G401.6 (cell line): Measurements from ENCODE around the gene THAP8.

Experiments
- FAIRE-seq: peaks from 2 replicates; lab custom pipeline; 2012; peaks lifted over from hg19 to GRCh38; lab: Jason Lieb, UNC

THAP8 gene

GRCh38 chr19:36054119-36054732 is at the start of gene THAP8:
Gene THAP8, minus strand, starts transcription at chr19:36054285. Its CDS starts 68 bp downstream, at chr19:36054217.
- FAIRE-seq = peak; percentile 96

GRCh38 chr19:36103040-36103626 is 49.0 kb upstream of the THAP8 start:
- no peak for FAIRE-seq

GRCh38 chr19:36101550-36102327 is 47.7 kb upstream of the THAP8 start:
- FAIRE-seq = no peak

GRCh38 chr19:36100476-36100875 is 46.4 kb upstream of the THAP8 start:
- FAIRE-seq = no peak

- FAIRE-seq = no peak
Measured at GRCh38 chr19:36099166-36099785, 45.2 kb upstream of the THAP8 start.

GRCh38 chr19:36097036-36097435 is 43.0 kb upstream of the THAP8 start:
- no peak for FAIRE-seq

- no peak for FAIRE-seq
Measured at GRCh38 chr19:36093687-36094086, 39.6 kb upstream of the THAP8 start.

- no peak for FAIRE-seq
Measured at GRCh38 chr19:36093146-36093662, 39.1 kb upstream of the THAP8 start.

- no peak for FAIRE-seq
Measured at GRCh38 chr19:36092566-36092965, 38.5 kb upstream of the THAP8 start.

GRCh38 chr19:36090910-36091695 is 37.0 kb upstream of the THAP8 start:
- FAIRE-seq = no peak

GRCh38 chr19:36089847-36090246 is 35.8 kb upstream of the THAP8 start:
- FAIRE-seq = no peak

GRCh38 chr19:36086326-36086725 is 32.2 kb upstream of the THAP8 start:
- no peak for FAIRE-seq

- FAIRE-seq = no peak
Measured at GRCh38 chr19:36084231-36085009, 30.3 kb upstream of the THAP8 start.

GRCh38 chr19:36082916-36083315 is 28.8 kb upstream of the THAP8 start:
- FAIRE-seq = no peak

GRCh38 chr19:36081894-36082293 is 27.8 kb upstream of the THAP8 start:
- no peak for FAIRE-seq

GRCh38 chr19:36081385-36081784 is 27.3 kb upstream of the THAP8 start:
- FAIRE-seq = no peak

GRCh38 chr19:36079389-36079945 is 25.4 kb upstream of the THAP8 start:
- FAIRE-seq = no peak

GRCh38 chr19:36073121-36073876 is 19.2 kb upstream of the THAP8 start:
- no peak for FAIRE-seq

- FAIRE-seq = no peak
Measured at GRCh38 chr19:36072081-36072480, 18.0 kb upstream of the THAP8 start.
